ENCODE data around the gene GPR39.

Gene GPR39

GRCh38 chr2:132448331-132448730 is 31.7 kb downstream of the GPR39 start:
- FAIRE-seq = no peak

GRCh38 chr2:132448771-132449170 is 32.2 kb downstream of the GPR39 start:
- no peak for FAIRE-seq

- FAIRE-seq = no peak
Measured at GRCh38 chr2:132449868-132450267, 33.3 kb downstream of the GPR39 start.

- FAIRE-seq = no peak
Measured at GRCh38 chr2:132460781-132461180, 44.2 kb downstream of the GPR39 start.

- FAIRE-seq = no peak
Measured at GRCh38 chr2:132462236-132462635, 45.6 kb downstream of the GPR39 start.

- FAIRE-seq = no peak
Measured at GRCh38 chr2:132463719-132464118, 47.1 kb downstream of the GPR39 start.

- no peak for FAIRE-seq
Measured at GRCh38 chr2:132465917-132466316, 49.3 kb downstream of the GPR39 start.

- FAIRE-seq = no peak
Measured at GRCh38 chr2:132466428-132467028, 49.9 kb downstream of the GPR39 start.

GRCh38 chr2:132468821-132469675 is 52.4 kb downstream of the GPR39 start:
- FAIRE-seq = no peak

- FAIRE-seq = no peak
Measured at GRCh38 chr2:132470746-132471145, 54.1 kb downstream of the GPR39 start.

GRCh38 chr2:132473174-132473883 is 56.7 kb downstream of the GPR39 start:
- FAIRE-seq = no peak

GRCh38 chr2:132475615-132476014 is 59.0 kb downstream of the GPR39 start:
- FAIRE-seq = no peak

GRCh38 chr2:132477436-132477835 is 60.8 kb downstream of the GPR39 start:
- no peak for FAIRE-seq

GRCh38 chr2:132477962-132478361 is 61.4 kb downstream of the GPR39 start:
- no peak for FAIRE-seq

GRCh38 chr2:132478461-132479105 is 62.0 kb downstream of the GPR39 start:
- FAIRE-seq = no peak

GRCh38 chr2:132479155-132479554 is 62.5 kb downstream of the GPR39 start:
- no peak for FAIRE-seq

- no peak for FAIRE-seq
Measured at GRCh38 chr2:132482821-132483220, 66.2 kb downstream of the GPR39 start.

GRCh38 chr2:132484144-132484543 is 67.5 kb downstream of the GPR39 start:
- FAIRE-seq = no peak

GRCh38 chr2:132488491-132488890 is 71.9 kb downstream of the GPR39 start:
- no peak for FAIRE-seq

- no peak for FAIRE-seq
Measured at GRCh38 chr2:132489150-132489549, 72.5 kb downstream of the GPR39 start.

- FAIRE-seq = no peak
Measured at GRCh38 chr2:132495881-132496280, 79.3 kb downstream of the GPR39 start.

GRCh38 chr2:132496555-132496954 is 80.0 kb downstream of the GPR39 start:
- no peak for FAIRE-seq

GRCh38 chr2:132497591-132497990 is 81.0 kb downstream of the GPR39 start:
- no peak for FAIRE-seq

Data from G401.6 (cell line).